ENCODE data around the gene TSFM. TPM values are rescaled to one million over a fixed set of nuclear protein-coding genes. Genes with fewer than 3 reads are reported as not detected.
"Not testable (repeated sequence)": the region's sequence is repeated elsewhere in the genome, so short reads cannot be mapped to it uniquely, and the experiment has no call there.

The TSFM gene
- total and polyA plus RNA-seq, 2 donors, result 15.9 to 36.3 TPM

DNA sequence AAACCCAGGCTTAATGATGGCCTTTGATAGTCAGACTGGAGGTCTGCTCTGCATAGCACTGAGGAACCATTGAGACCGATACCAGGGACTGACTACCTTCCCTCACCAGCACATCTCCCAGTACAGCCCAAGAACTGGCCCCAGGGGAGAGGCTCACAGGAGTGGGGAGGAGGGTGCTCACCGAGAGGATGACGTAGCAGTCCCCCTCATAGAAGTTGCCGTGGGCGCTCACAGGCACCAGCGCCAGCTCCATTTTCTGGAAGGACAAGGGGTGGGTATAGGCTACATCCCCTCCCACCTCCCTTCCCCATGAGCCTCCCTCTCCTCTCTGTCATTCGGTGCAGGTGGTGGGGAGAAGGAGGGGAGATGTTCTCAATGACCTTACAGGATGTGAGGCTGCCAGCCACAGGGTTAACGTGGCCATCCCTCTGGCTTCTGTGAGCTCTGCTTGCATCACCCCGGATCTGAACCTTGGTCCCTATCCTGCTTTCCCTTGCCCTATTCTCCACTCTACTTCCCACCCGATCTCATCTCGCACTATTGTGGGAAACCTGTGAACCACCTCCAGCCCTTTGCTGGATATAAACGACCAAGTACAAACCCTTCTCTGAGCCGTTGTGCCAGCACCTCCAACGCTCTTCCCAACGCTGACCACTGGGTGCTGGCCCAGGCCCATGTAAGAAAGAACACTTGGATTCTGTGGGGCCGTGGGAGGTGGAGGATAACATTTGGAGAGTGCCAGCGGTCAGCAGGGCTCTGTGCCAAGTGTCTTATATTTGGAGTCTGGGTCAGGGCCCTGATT is 31.6 kb downstream of the TSFM start:
- WGBS, result 64% methylated on average over 17 of the region's 17 CpGs
- Histone ChIP-seq H3K27ac (ENCODE audit: low read depth) (no peak overlapping the region), H3K4me3 (ENCODE audit: low read depth, low read length) (no peak overlapping the region), H3K4me1 (ENCODE audit: insufficient read depth) (no peaks in the 10 kb centered on the region), H3K36me3 (ENCODE audit: insufficient read depth) (no peaks in the 10 kb centered on the region)
- no peak for DNase-seq (ENCODE audit: extremely low spot score)

DNA sequence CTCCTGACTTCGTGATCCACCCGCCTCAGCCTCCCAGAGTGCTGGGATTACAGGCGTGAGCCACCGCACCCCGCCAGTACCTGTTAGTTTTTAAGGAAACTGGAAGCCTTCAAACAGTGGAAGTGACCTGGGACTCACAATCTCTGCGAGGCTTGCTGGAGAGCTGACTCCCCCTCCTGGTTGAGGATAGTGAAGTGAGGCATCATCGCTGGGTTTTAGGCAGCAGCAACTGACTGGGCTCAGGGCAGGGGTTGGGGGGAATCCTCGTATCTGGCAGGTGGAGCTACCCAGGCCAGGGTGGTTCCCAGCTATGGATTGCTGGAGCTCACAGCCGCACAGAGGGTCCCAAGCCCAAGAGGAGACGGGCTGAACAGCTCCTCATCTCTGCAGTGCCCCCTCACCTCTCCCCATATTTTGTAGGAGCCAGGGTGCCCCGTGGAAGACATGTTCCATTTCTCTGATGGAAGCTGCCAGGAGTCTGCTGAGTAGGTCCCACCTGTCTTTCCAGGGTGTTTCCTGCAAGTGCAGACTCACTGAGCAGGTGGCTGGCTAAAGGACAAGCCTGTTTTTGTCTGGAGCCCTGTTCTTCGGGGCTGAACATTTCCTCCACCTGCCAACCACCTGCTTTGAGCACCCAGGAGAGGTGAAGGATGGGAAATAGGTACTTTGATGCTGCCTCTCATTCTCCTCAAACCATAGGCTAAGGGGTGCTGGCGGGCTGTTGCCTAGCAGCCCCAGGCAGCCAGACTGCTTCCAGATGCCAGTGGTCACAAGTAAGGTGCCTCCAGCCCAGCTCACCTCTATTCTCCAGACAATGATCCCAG is 32.8 kb downstream of the TSFM start:
- no peak overlapping the region for H3K4me3 ChIP-seq (ENCODE audit: low read depth, low read length)
- H3K4me1 ChIP-seq (ENCODE audit: insufficient read depth), result no peaks in the 10 kb centered on the region
- 77% methylated on average over 13 of the region's 13 CpGs for WGBS
- H3K36me3 ChIP-seq (ENCODE audit: insufficient read depth), result peaks cover 1% of the 10 kb centered on the region
- no peak overlapping the region for H3K27ac ChIP-seq (ENCODE audit: low read depth)
- DNase-seq (ENCODE audit: extremely low spot score), result no peak

DNA sequence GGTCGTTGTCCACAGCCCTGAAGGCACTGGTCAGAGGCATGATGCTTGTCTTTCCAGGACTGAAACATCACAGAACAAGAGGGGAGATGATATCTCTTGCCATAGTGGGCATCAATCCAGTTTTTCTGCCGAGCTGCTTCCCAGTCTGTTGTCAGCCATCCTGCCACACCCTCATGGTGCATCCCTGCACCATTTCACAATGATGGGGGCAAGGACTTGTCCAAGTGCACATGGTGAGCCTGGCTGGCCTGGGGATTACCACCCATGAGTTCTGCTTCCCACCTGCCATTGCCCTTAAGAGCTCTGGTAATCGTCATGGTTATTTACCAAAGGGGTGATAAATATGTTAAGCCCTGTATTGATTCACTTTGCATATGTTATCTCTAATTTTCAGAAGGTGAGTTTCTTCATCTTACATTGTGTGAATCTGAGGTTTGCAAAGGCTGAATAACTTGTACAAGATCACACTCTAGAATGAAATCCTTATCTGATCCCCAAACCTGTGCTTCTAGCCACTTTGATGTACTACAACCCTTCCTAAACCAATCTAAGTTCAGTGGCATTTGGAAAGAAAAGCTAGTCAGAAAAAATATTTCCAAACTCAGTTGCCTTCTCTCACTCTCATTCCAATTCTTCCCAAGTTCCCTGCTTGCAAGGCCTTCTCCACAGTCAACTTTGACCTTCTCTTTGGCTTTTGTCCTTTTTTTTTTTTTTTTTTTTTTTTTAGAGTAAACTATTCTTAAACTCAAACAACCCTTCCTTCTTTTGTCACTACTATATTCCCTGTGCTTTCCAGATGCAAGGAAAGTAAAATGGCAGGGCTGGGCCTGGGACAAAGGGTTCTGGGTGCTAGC is 33.6 kb downstream of the TSFM start:
- Histone ChIP-seq H3K36me3 (ENCODE audit: insufficient read depth) (peaks cover 1% of the 10 kb centered on the region), H3K4me1 (ENCODE audit: insufficient read depth) (no peaks in the 10 kb centered on the region), H3K27ac (ENCODE audit: low read depth) (no peak overlapping the region), H3K4me3 (ENCODE audit: low read depth, low read length) (no peak overlapping the region)
- no peak for DNase-seq (ENCODE audit: extremely low spot score)
- WGBS, result 51% methylated on average over 3 of the region's 3 CpGs

- H3K4me1 ChIP-seq (ENCODE audit: insufficient read depth), result no peaks in the 10 kb centered on the region
- peaks cover 1% of the 10 kb centered on the region for H3K36me3 ChIP-seq (ENCODE audit: insufficient read depth)
- WGBS, result 37% methylated on average over 5 of the region's 5 CpGs
- no peak overlapping the region for H3K4me3 ChIP-seq (ENCODE audit: low read depth, low read length)
- H3K27ac ChIP-seq (ENCODE audit: low read depth), result no peak overlapping the region
- no peak for DNase-seq (ENCODE audit: extremely low spot score)
Observed at GRCh38 chr12:57816855-57817151, 34.2 kb downstream of the TSFM start.

DNA sequence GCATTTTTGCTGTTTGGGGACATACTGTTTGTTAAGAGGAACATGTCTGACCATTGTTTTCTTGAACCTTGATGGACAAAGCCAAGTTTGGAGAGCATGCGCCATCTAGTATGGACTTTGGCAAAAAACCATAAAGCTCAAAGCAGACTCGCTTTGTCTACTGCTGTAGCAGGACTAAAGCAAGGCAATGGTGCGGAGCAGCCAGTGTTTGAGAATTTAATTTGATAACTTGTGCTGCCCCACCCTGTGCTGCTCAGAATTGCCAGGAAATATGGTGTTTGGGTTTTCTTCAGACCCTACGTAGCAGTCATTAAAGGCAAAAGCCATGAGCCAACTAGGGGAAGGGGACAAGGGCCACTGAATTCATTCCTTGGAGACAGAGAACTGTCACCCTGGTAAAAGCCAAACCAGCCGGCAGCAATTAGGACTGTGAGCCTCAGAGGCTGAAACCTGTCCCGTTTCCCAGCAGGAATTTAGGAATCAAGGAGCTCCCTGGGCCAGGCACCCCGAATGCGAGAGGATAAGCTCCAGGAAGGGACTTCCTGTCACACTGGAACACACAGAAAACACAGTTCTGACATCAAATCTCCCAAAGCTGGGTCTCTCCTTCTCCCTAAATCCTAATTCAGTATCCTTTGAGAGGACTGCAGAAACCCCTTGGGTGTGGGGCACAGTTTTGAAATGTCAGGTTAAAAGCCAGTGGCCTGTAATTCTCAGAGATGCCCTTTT is 34.8 kb downstream of the TSFM start:
- DNase-seq (ENCODE audit: extremely low spot score), result no peak
- no peak overlapping the region for H3K27ac ChIP-seq (ENCODE audit: low read depth)
- H3K36me3 ChIP-seq (ENCODE audit: insufficient read depth), result peaks cover 4% of the 10 kb centered on the region
- 59% methylated on average over 8 of the region's 8 CpGs for WGBS
- H3K4me1 ChIP-seq (ENCODE audit: insufficient read depth), result no peaks in the 10 kb centered on the region
- no peak overlapping the region for H3K4me3 ChIP-seq (ENCODE audit: low read depth, low read length)

GRCh38 chr12:57817990-57818331 is 35.4 kb downstream of the TSFM start:
- H3K4me1 ChIP-seq (ENCODE audit: insufficient read depth); DNase-seq (ENCODE audit: extremely low spot score); H3K27ac ChIP-seq (ENCODE audit: low read depth); H3K36me3 ChIP-seq (ENCODE audit: insufficient read depth); H3K4me3 ChIP-seq (ENCODE audit: low read depth, low read length): not testable (repeated sequence)
- WGBS, result 84% methylated on average over 3 of the region's 3 CpGs

DNA sequence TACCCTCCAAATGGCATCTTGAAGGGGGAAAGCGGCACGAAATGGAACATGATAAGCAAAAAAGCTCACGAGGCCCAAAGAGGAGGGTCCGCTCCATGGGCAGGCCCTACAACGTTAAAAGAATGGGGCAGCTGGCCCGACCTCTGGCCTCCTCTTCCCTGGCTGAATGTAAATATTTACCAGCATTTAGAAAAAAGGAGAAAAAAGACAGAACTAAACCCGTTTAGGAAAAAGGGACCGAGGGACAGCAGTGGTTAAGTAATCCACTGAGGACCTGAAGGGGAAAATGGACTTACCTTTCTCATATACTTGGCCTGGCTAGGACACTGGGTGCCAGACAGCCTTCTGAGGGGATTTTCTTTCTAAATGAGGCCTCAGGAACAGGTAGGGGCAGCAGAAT is 37.5 kb downstream of the TSFM start:
- not testable (repeated sequence) for H3K4me3 ChIP-seq (ENCODE audit: low read depth, low read length); H3K4me1 ChIP-seq (ENCODE audit: insufficient read depth); H3K27ac ChIP-seq (ENCODE audit: low read depth); DNase-seq (ENCODE audit: extremely low spot score); H3K36me3 ChIP-seq (ENCODE audit: insufficient read depth)
- 57% methylated on average over 8 of the region's 8 CpGs for WGBS

- H3K27ac ChIP-seq (ENCODE audit: low read depth); DNase-seq (ENCODE audit: extremely low spot score); H3K4me3 ChIP-seq (ENCODE audit: low read depth, low read length); H3K36me3 ChIP-seq (ENCODE audit: insufficient read depth); H3K4me1 ChIP-seq (ENCODE audit: insufficient read depth): not testable (repeated sequence)
- 61% methylated on average over 5 of the region's 5 CpGs for WGBS
Observed at GRCh38 chr12:57821015-57821414, 38.4 kb downstream of the TSFM start.

GRCh38 chr12:57821474-57822214 is 39.1 kb downstream of the TSFM start:
- no peak overlapping the region for H3K4me3 ChIP-seq (ENCODE audit: low read depth, low read length)
- WGBS, result 77% methylated on average over 10 of the region's 10 CpGs
- no peak overlapping the region for H3K27ac ChIP-seq (ENCODE audit: low read depth)
- DNase-seq (ENCODE audit: extremely low spot score), result no peak
- H3K36me3 ChIP-seq (ENCODE audit: insufficient read depth), result peaks cover 8% of the 10 kb centered on the region
- H3K4me1 ChIP-seq (ENCODE audit: insufficient read depth), result no peaks in the 10 kb centered on the region

GRCh38 chr12:57822392-57823130 is 40.0 kb downstream of the TSFM start:
- H3K36me3 ChIP-seq (ENCODE audit: insufficient read depth), result peaks cover 12% of the 10 kb centered on the region
- WGBS, result 75% methylated on average over 10 of the region's 10 CpGs
- no peak for DNase-seq (ENCODE audit: extremely low spot score)
- H3K4me1 ChIP-seq (ENCODE audit: insufficient read depth), result no peaks in the 10 kb centered on the region
- no peak overlapping the region for H3K4me3 ChIP-seq (ENCODE audit: low read depth, low read length)
- H3K27ac ChIP-seq (ENCODE audit: low read depth), result no peak overlapping the region

DNA sequence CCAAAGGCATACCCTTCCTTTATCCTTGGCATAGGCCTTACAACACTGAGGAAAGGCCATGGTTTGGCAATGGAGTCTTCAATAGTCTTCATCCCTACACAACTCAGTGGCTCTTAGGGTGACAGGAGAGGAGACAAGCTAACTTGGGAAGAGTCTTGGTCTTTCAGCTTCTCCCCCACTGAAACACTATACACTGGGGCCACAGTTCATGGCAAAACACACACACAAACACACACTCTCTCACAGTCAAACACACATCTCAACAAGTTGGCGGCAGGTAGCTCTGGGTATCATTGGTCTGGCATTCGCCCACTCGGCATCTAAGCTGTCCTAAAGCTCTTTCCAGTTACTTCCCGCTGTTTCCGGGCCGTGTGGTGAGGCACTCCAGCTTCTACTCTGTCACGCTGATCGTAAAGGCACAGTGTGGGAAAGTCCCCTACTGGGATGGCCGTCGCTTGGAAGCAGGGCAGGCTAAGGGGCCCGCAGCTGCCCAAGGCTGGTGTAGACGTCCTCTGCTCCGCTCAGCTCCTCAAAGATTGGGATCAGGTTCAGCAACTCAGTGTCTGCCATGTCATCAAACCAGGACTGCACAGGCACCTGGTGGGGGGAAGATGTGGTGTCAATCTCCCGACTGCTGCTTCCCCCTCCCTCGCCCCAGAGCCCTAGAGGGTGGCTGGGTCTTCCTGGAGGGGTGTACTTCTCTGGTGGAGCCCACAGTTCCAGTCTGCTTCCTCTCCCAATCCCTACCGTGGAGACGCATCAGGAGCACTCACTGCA is 40.7 kb downstream of the TSFM start:
- no peak for DNase-seq (ENCODE audit: extremely low spot score)
- no peak overlapping the region for H3K27ac ChIP-seq (ENCODE audit: low read depth)
- H3K36me3 ChIP-seq (ENCODE audit: insufficient read depth), result peaks cover 12% of the 10 kb centered on the region
- 79% methylated on average over 17 of the region's 17 CpGs for WGBS
- H3K4me3 ChIP-seq (ENCODE audit: low read depth, low read length), result no peak overlapping the region
- no peaks in the 10 kb centered on the region for H3K4me1 ChIP-seq (ENCODE audit: insufficient read depth)
